HG03039 (cell line): Measurements from ENCODE around the gene MIPOL1.
A peak's percentile ranks its signal among the peaks of the same experiment; 100 is the strongest.
"Not testable (repeated sequence)": the region's sequence is repeated elsewhere in the genome, so short reads cannot be mapped to it uniquely, and the experiment has no call there.

Experiments used
- ATAC-seq: cut with Tn5 transposase; IDR thresholded peaks from one replicate; pipeline ENCODE4 v1.9.1; 2021; ENCODE audit warnings: mild to moderate bottlenecking, moderate library complexity; ENCODE audit not compliant: unreplicated experiment

MIPOL1 gene

GRCh38 chr14:37230551-37231194, 32.9 kb downstream of the MIPOL1 start:
- ATAC-seq = peak; percentile 84

- ATAC-seq = no peak
These were observed 35.3 kb downstream of the MIPOL1 start for GRCh38 chr14:37232907-37233481.

- no peak for ATAC-seq
These were observed 36.5 kb downstream of the MIPOL1 start for GRCh38 chr14:37234222-37234621.

GRCh38 chr14:37236044-37236443, 38.3 kb downstream of the MIPOL1 start:
- not testable (repeated sequence) for ATAC-seq

- ATAC-seq = no peak
These were observed 39.4 kb downstream of the MIPOL1 start for GRCh38 chr14:37237094-37237493.

- no peak for ATAC-seq
These were observed 40.0 kb downstream of the MIPOL1 start for GRCh38 chr14:37237735-37238200.

- ATAC-seq = no peak
These were observed 43.5 kb downstream of the MIPOL1 start for GRCh38 chr14:37241198-37241597.

- no peak for ATAC-seq
These were observed 48.7 kb downstream of the MIPOL1 start for GRCh38 chr14:37246427-37246829.

GRCh38 chr14:37247791-37248461, 50.2 kb downstream of the MIPOL1 start:
- no peak for ATAC-seq

- ATAC-seq = no peak
These were observed 54.0 kb downstream of the MIPOL1 start for GRCh38 chr14:37251775-37252174.

- ATAC-seq = no peak
These were observed 54.7 kb downstream of the MIPOL1 start for GRCh38 chr14:37252434-37252833.

GRCh38 chr14:37253905-37254304, 56.2 kb downstream of the MIPOL1 start:
- no peak for ATAC-seq

- ATAC-seq = no peak
These were observed 56.7 kb downstream of the MIPOL1 start for GRCh38 chr14:37254411-37254947.

GRCh38 chr14:37257501-37258070, 59.8 kb downstream of the MIPOL1 start:
- ATAC-seq = no peak

- no peak for ATAC-seq
These were observed 64.9 kb downstream of the MIPOL1 start for GRCh38 chr14:37262649-37263048.

- ATAC-seq = no peak
These were observed 66.0 kb downstream of the MIPOL1 start for GRCh38 chr14:37263656-37264236.

- ATAC-seq = no peak
These were observed 71.1 kb downstream of the MIPOL1 start for GRCh38 chr14:37268788-37269187.

GRCh38 chr14:37270629-37271028, 72.9 kb downstream of the MIPOL1 start:
- no peak for ATAC-seq

GRCh38 chr14:37272569-37272968, 74.8 kb downstream of the MIPOL1 start:
- ATAC-seq = no peak

GRCh38 chr14:37274652-37275051, 76.9 kb downstream of the MIPOL1 start:
- ATAC-seq = no peak

GRCh38 chr14:37275963-37276362, 78.2 kb downstream of the MIPOL1 start:
- ATAC-seq = no peak
